OCI-LY1 (cell line): Measurements from ENCODE around the gene CCR8.

Experiments used
- H2AFZ ChIP-seq: fragments of 200-600 bp; sonication (generic), shearing (Covaris generic); 2 replicates; pipeline ENCODE4 v1.6.0; 2014; ENCODE audit warnings: antibody characterized with exemption, mild to moderate bottlenecking, low read length
- H3F3A ChIP-seq: fragments of 200-600 bp; sonication (generic), shearing (Covaris generic); 2 replicates; pipeline ENCODE4 v1.6.0; 2014; ENCODE audit warnings: mild to moderate bottlenecking, antibody characterized with exemption, low read length, moderate library complexity; ENCODE audit not compliant: insufficient read depth
- H3K27ac ChIP-seq: fragments of 200-600 bp; sonication (generic); 2 replicates; pipeline ENCODE4 v1.5.1; 2014; ENCODE audit warnings: low read length, mixed run types, mild to moderate bottlenecking, low read depth; ENCODE audit not compliant: poor library complexity, severe bottlenecking
- H3K27me3 ChIP-seq: fragments of 200-600 bp; sonication (generic); 2 replicates; pipeline ENCODE4 v1.6.0; 2014; ENCODE audit warnings: antibody characterized with exemption, mild to moderate bottlenecking, low read length, moderate library complexity; ENCODE audit not compliant: insufficient read depth
- H3K36me3 ChIP-seq: fragments of 200-600 bp; sonication (generic); 2 replicates; pipeline ENCODE4 v1.6.1; 2014; ENCODE audit warnings: mild to moderate bottlenecking, antibody characterized with exemption, low read length, moderate library complexity, mixed read lengths; ENCODE audit not compliant: insufficient read depth
- H3K4me1 ChIP-seq: fragments of 200-600 bp; sonication (generic); 2 replicates; pipeline ENCODE4 v1.5.1; 2014; ENCODE audit warnings: mild to moderate bottlenecking, low read length, moderate library complexity; ENCODE audit not compliant: insufficient read depth, severe bottlenecking
- H3K4me2 ChIP-seq: fragments of 200-600 bp; sonication (generic), shearing (Covaris generic); 2 replicates; pipeline ENCODE4 v1.6.1; 2014; ENCODE audit warnings: low read length
- H3K4me3 ChIP-seq: fragments of 200-600 bp; sonication (generic); 2 replicates; pipeline ENCODE4 v1.5.1; 2014; ENCODE audit warnings: low read length, low read depth, mild to moderate bottlenecking, mixed read lengths; ENCODE audit not compliant: poor library complexity, severe bottlenecking
- H3K79me2 ChIP-seq: fragments of 200-600 bp; shearing (Covaris generic); 2 replicates; pipeline ENCODE4 v1.6.1; 2016; ENCODE audit warnings: mixed run types, low read length, mixed read lengths; ENCODE audit not compliant: insufficient read depth
- H3K9ac ChIP-seq: fragments of 200-600 bp; sonication (generic), shearing (Covaris generic); 2 replicates; pipeline ENCODE4 v1.6.1; 2014; ENCODE audit warnings: mild to moderate bottlenecking, low read length, mixed read lengths
- H3K9me2 ChIP-seq: fragments of 200-600 bp; sonication (generic), shearing (Covaris generic); 2 replicates; pipeline ENCODE4 v1.6.1; 2014; ENCODE audit warnings: low read depth, mild to moderate bottlenecking, low read length, mixed read lengths
- H3K9me3 ChIP-seq: fragments of 200-600 bp; shearing (Covaris generic); 2 replicates; pipeline ENCODE4 v1.6.1; 2014; ENCODE audit warnings: low read length, mixed read lengths
- H4K20me1 ChIP-seq: fragments of 200-600 bp; sonication (generic), shearing (Covaris generic); 2 replicates; pipeline ENCODE4 v1.6.0; 2016; ENCODE audit warnings: mild to moderate bottlenecking, low read length; ENCODE audit not compliant: insufficient read depth
- CTCF ChIP-seq: fragments of 200-600 bp; sonication (generic), shearing (Covaris generic); IDR thresholded peaks from 2 replicates; pipeline ENCODE4 v1.5.1; 2017; ENCODE audit warnings: mild to moderate bottlenecking, antibody characterized with exemption, low read length, moderate library complexity, mixed read lengths
- EZH2 ChIP-seq: fragments of 200-600 bp; sonication (generic), shearing (Covaris generic); IDR thresholded peaks from 2 replicates; pipeline ENCODE4 v1.8.0; 2017; ENCODE audit warnings: borderline replicate concordance, mixed run types, mild to moderate bottlenecking, antibody characterized with exemption, low read length, moderate library complexity, mixed read lengths

CCR8 gene

GRCh38 chr3:39358333-39358732 is 28.8 kb downstream of the CCR8 start:
- no peaks in the 10 kb centered on the region for H3K9me3 ChIP-seq
- TF ChIP-seq CTCF (no peak), EZH2 (no peak)
- no peak overlapping the region for H2AFZ ChIP-seq
- H3F3A ChIP-seq: no peaks in the 10 kb centered on the region
- H3K9me2 ChIP-seq: no peaks in the 10 kb centered on the region
- H3K27me3 ChIP-seq: no peaks in the 10 kb centered on the region
- no peak overlapping the region for H3K4me2 ChIP-seq
- H3K4me3 ChIP-seq: no peak overlapping the region
- H3K4me1 ChIP-seq: no peaks in the 10 kb centered on the region
- H4K20me1 ChIP-seq: no peaks in the 10 kb centered on the region
- no peaks in the 10 kb centered on the region for H3K36me3 ChIP-seq
- H3K9ac ChIP-seq: no peak overlapping the region
- H3K79me2 ChIP-seq: no peaks in the 10 kb centered on the region
- H3K27ac ChIP-seq: no peak overlapping the region

GRCh38 chr3:39361252-39361927 is 31.9 kb downstream of the CCR8 start:
- H3K9ac ChIP-seq: no peak overlapping the region
- TF ChIP-seq EZH2 (no peak), CTCF (no peak)
- H3K36me3 ChIP-seq: no peaks in the 10 kb centered on the region
- H3K4me2 ChIP-seq: no peak overlapping the region
- H3K79me2 ChIP-seq: no peaks in the 10 kb centered on the region
- no peak overlapping the region for H3K27ac ChIP-seq
- no peak overlapping the region for H2AFZ ChIP-seq
- H3K27me3 ChIP-seq: no peaks in the 10 kb centered on the region
- no peaks in the 10 kb centered on the region for H4K20me1 ChIP-seq
- H3K4me3 ChIP-seq: no peak overlapping the region
- no peaks in the 10 kb centered on the region for H3F3A ChIP-seq
- no peaks in the 10 kb centered on the region for H3K4me1 ChIP-seq
- H3K9me2 ChIP-seq: no peaks in the 10 kb centered on the region
- H3K9me3 ChIP-seq: no peaks in the 10 kb centered on the region

DNA sequence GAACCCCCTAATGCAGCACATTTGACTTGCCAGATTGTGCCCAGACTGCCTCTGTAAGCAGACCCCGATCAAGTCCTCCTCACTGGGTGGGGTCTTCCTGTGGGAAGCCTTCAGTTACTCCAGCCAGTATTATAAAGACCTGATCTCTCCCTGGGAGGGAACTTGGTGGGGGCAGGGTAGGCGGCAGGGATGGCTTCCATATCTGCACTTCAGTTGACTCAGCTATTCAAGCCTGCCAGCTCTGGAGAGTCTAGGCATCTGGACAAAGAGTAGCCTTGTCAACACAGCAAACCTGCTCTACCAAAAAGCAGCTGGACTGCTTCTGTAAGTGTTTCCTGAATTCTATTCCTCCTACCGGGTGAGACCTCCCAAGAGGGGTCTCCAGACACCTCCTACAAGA is 32.7 kb downstream of the CCR8 start:
- Histone ChIP-seq H3K27me3 (no peaks in the 10 kb centered on the region), H3K27ac (no peak overlapping the region), H3K4me3 (no peak overlapping the region), H3K4me1 (no peaks in the 10 kb centered on the region), H4K20me1 (no peaks in the 10 kb centered on the region), H3K36me3 (no peaks in the 10 kb centered on the region), H3K9ac (no peak overlapping the region), H2AFZ (no peak overlapping the region), H3K9me3 (no peaks in the 10 kb centered on the region), H3K4me2 (no peak overlapping the region), H3K79me2 (no peaks in the 10 kb centered on the region), H3K9me2 (no peaks in the 10 kb centered on the region), H3F3A (no peaks in the 10 kb centered on the region)
- TF ChIP-seq CTCF (no peak), EZH2 (no peak)
